Effector CD8-positive, alpha-beta T cell (primary cell): ENCODE data around the gene ONECUT3.
"Not testable (repeated sequence)": the region's sequence is repeated elsewhere in the genome, so short reads cannot be mapped to it uniquely, and the experiment has no call there.

ENCODE experiments used
- DNase-seq: peaks from one replicate; lab custom pipeline; 2025; lab: John Stamatoyannopoulos, UW
- total RNA-seq, 4 experiments: gene quantifications; one replicate each; lab custom pipeline; 2026; lab: John Stamatoyannopoulos, UW

Gene ONECUT3
- 0 to 0.44 (median 0) reads per million in 4 experiments for total RNA-seq

DNA sequence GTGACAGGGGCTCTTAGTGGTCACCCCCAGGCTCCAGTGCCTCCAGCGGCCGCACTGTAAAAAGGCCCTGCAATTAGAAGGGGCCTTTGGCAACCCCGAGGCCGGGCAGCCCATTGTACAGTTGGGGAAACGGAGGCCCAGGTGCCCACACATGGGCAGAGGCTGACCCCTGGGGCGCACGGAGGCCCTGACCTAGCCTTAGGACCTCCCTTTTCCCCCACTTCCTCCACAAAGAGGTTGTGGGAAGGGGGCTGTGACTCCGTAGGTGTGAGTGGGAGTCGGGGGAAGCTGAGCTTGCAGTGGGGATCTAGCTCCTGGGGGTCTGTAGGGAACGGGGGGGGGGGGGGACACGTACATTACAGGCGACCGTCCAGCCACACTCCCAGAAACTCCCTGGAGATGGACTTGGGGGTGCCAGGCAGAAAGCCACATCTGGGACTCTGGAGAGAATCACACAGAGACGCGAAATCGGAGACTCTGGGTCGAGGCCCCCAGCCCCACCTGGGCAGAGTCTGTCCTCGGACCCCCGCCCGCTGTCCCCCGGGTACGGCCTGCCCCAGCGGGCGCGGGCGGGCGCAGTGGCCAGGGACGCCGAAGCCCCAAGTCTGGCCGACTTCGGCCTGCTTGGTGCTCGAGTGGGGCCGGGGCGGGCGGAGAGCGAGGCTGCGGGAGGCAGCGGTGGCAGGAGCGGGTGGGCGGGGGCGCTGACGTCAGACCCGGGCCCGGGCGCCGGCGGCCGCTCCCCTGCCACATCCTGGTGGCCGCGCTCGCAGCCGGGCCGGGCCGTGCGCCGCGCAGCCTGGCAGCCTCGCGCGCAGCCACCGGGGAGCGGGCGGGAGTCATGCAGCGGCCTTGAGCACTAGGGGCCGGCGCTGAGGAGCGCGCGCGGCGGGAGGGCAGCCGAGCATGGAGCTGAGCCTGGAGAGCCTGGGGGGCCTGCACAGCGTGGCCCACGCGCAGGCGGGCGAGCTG is at the start of gene ONECUT3:
TSS of gene ONECUT3 (plus strand) at position 750 of the 972 bp plus-strand sequence. CDS start at position 907, 157 bp downstream.
- DNase-seq: no peak

DNA sequence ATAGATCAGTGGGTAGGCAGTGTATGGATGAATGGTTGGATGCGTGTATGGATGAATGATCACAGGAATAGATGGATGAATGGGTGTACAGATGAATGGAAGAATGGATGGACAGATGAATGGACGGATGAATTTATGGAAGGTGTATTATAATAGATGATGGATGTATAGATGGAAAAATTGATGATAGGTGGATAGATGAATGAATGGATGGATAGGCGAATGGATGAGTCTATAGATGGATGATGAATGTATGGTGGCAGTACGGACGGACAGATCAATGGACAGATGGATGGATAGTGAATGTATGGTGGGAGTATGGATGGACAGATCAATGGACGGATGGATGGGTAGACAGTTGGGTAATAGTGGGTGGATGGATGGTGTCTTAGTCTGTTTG is 49.0 kb upstream of the ONECUT3 start:
- no peak for DNase-seq

GRCh38 chr19:1705367-1705766 is 47.9 kb upstream of the ONECUT3 start:
- DNase-seq: no peak

GRCh38 chr19:1706646-1707045 is 46.7 kb upstream of the ONECUT3 start:
- DNase-seq: not testable (repeated sequence)

GRCh38 chr19:1707240-1707639 is 46.1 kb upstream of the ONECUT3 start:
- DNase-seq: no peak

- no peak for DNase-seq
Observed at GRCh38 chr19:1713170-1713569, 40.1 kb upstream of the ONECUT3 start.

- DNase-seq: no peak
Observed at GRCh38 chr19:1715540-1715939, 37.8 kb upstream of the ONECUT3 start.

DNA sequence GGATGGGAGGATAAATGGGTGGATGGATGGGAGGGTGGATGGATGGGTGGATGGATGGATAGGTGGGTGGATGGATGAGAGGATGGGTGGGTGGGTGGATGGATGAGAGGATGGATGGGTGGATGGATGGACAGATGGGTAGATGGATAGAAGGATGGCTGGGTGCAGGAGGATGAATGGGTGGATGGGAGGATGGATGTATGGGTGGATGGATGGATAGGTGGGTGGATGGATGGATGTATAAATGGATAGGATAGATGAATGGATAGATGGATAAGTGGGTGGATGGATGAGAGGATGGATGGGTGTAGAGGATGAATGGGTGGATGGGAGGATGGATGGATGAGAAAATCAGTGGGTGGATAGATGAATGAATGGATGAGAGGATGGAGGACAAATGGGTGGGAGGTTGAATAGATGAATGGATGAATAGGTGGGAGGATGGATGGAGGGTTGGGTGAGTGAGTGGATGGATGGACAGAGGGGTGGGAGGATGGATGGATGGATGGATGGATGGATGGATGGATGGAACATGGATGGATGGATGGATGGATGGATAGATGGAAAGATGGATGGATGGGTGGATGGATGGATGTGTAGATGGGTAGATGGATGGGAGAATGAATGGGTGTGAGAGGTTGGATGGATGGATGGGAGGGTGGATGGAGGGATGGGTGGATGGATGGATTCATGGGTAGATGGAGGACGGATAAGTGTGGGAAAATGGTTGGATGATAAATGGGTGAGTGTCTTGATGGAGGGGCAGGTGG is 35.9 kb upstream of the ONECUT3 start:
- no peak for DNase-seq

GRCh38 chr19:1717970-1718264 is 35.4 kb upstream of the ONECUT3 start:
- DNase-seq: no peak

DNA sequence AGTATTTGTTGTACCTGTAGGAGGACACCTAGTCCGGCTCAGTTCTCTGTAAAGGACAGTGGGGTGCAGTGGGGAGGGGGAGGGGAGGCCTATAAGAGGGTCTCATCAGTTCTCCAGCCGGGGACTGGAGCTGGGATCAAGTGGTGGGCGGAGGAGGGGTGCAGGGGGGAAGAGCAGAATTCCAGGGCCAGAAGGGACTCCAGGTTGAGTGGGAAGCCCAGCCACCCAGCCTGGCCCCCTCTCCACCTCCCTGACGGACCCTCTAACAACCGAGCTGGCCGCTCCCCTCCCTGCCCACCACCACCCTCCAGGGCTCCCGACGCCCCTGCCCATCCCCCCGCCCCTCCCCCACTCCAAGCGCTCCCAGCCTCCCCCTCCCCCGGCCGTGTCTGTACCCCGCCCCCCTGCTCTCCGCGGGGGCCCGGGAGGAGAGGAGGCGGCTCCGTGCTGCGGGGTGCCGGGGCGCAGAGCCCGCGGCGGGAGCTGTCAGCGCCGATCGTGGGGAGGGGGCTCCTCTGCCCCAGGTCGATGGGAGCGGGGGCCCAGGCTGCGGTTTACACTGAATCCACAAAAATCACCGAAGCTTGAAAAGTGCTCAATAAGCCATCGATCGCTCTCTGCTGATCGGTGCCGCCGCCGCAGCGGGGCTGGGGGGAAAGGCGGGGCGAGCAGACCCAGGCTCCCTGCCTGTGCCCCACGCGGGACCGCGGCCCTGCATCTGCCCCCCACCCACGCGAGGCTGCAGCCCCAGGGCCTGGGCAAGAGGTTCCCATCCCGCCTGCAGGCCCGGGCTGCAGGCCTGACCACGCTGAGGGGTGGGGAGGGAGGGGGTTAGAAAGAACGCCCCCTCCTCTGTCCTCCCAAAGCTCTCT is 34.6 kb upstream of the ONECUT3 start:
- DNase-seq: no peak

DNA sequence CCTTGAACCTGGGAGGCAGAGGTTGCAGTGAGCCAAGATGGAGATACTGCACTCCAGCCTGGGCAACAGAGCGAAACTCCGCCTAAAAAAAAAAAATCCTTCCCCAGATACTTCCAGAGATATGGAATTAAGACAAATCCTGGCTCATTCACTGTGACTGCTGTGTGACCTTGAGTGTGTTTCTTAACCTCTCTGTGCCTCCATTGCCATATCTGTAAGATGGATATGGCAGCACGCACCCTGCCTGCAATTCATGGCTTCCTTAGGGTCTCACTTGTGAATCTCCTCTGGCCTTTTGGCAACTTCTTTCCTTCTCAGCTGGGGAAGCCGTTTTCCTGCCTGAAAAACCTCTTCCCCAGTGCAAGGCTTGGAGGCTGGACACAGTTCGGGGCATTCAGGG is 33.8 kb upstream of the ONECUT3 start:
- no peak for DNase-seq

DNA sequence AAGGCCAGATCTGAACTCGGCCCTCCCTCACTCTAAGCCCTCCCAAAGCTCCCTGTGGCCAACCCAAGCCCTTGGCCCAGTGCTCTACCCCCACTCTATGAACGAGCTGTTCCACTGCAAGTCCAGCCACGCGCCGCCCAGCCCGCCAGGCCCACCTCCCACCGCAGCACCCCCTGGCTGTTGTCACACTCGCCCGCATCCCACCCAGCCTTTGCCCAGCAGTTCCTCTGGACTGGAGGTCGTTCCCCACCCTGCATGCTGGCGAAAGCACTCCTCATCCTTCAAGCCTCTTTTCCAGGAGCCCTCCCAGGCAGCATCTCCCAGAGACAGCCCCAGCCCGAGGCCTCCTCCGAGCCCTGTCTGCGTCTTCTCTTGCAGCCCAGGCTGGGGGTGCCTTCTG is 33.1 kb upstream of the ONECUT3 start:
- no peak for DNase-seq

GRCh38 chr19:1725100-1726064 is 27.9 kb upstream of the ONECUT3 start:
- DNase-seq: no peak

- no peak for DNase-seq
Observed at GRCh38 chr19:1728816-1729567, 24.3 kb upstream of the ONECUT3 start.

DNA sequence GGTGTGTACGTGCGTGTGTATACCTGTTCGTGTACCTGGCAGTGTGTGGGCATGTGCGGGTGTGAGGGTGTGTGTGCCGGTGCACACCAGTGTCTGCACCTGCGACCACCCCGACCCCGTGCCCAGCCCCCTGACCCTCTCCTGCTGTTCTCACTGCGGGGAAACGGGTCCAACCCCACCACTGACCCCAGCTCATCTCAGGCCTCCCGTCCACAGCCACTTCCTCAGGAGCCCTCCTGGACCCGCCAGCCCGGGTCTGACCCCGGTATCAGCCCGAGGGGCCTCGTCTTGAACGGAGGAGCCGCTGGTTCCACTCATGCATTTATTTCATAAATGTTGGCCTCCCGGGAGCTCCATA is 23.8 kb upstream of the ONECUT3 start:
- no peak for DNase-seq

- DNase-seq: no peak
Observed at GRCh38 chr19:1730157-1730556, 23.1 kb upstream of the ONECUT3 start.

DNA sequence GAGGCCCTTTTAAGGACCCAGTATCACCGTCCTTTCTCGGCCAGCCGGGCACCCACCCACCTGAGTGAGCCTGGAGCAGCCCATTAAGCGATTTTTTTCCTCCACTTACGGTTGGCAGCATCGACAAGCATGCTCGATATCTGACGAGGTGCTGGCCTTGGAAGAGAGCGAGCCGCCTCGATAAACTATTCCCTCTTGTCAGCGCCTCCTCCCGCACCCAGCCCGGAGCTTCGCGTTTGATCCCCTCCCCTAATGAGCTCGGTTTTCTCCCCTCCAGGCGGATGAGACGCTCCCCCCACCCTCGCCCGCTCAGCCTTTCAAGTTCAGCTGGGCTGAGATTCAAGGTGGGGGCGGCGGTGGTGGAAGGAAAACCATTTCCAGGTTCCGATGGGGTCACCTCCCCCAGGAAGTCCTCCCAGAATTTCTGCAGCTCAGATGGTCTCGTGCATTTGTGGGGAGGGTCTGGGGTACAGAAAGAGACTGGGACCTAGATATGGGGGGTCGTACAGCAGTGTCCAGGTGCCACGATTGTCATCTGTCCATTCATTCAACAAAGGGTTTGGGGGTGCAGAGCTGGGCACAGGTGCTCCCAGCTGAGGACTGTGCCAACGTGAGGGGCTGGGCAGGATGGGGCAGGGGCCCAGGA is 18.9 kb upstream of the ONECUT3 start:
- DNase-seq: no peak

- no peak for DNase-seq
Observed at GRCh38 chr19:1736280-1736679, 17.0 kb upstream of the ONECUT3 start.

GRCh38 chr19:1736927-1737326 is 16.4 kb upstream of the ONECUT3 start:
- no peak for DNase-seq
